Astrocyte (in vitro differentiated cells and primary cell): Measurements from ENCODE around the gene LRRC27. TPM values are rescaled to one million over a fixed set of nuclear protein-coding genes. Genes with fewer than 3 reads are reported as not detected.

Source experiments
- DNase-seq: peaks from one replicate; pipeline ENCODE4 v3.0.0-alpha.2; 2010; ENCODE audit warnings: low read depth
- FAIRE-seq: peaks from 2 replicates; lab custom pipeline; 2011; peaks lifted over from hg19 to GRCh38; lab: Jason Lieb, UNC
- H2AFZ ChIP-seq: 2 replicates; pipeline ENCODE4 v1.6.0; 2012; ENCODE audit warnings: low read depth, low read length, inconsistent platforms
- H3K27ac ChIP-seq: 2 replicates; pipeline ENCODE4 v1.5.1; 2011; ENCODE audit warnings: low read depth, low read length, inconsistent platforms
- H3K27me3 ChIP-seq: 2 replicates; pipeline ENCODE4 v1.6.0; 2011; ENCODE audit warnings: low read length, inconsistent platforms; ENCODE audit not compliant: insufficient read depth
- H3K36me3 ChIP-seq: 2 replicates; pipeline ENCODE4 v1.5.1; 2011; ENCODE audit warnings: low read length, inconsistent platforms; ENCODE audit not compliant: insufficient read depth
- H3K4me1 ChIP-seq: 2 replicates; pipeline ENCODE4 v1.5.1; 2011; ENCODE audit warnings: low read length, inconsistent platforms; ENCODE audit not compliant: insufficient read depth
- H3K4me2 ChIP-seq: 2 replicates; pipeline ENCODE4 v1.6.0; 2012; ENCODE audit warnings: low read length, inconsistent platforms
- H3K4me3 ChIP-seq: 2 replicates; pipeline ENCODE4 v1.5.1; 2011; ENCODE audit warnings: low read depth, mild to moderate bottlenecking, low read length, inconsistent platforms; ENCODE audit not compliant: insufficient read depth
- H3K79me2 ChIP-seq: 2 replicates; pipeline ENCODE4 v1.6.0; 2012; ENCODE audit warnings: mild to moderate bottlenecking, low read length, inconsistent platforms; ENCODE audit not compliant: insufficient read depth
- H3K9ac ChIP-seq: 2 replicates; pipeline ENCODE4 v1.6.0; 2012; ENCODE audit warnings: mild to moderate bottlenecking, low read length, inconsistent platforms
- H3K9me3 ChIP-seq: 2 replicates; pipeline ENCODE4 v1.5.1; 2012; ENCODE audit warnings: low read depth, mild to moderate bottlenecking, low read length, inconsistent platforms; ENCODE audit not compliant: insufficient read depth
- H4K20me1 ChIP-seq: 2 replicates; pipeline ENCODE4 v1.6.0; 2012; ENCODE audit warnings: low read length, inconsistent platforms; ENCODE audit not compliant: insufficient read depth
- H3K27ac Mint-ChIP-seq: one replicate; pipeline ENCODE4 v1.8.0; 2021; ENCODE audit warnings: mild to moderate bottlenecking, mixed read lengths; ENCODE audit not compliant: unreplicated experiment
- H3K27me3 Mint-ChIP-seq: one replicate; pipeline ENCODE4 v1.8.0; 2021; ENCODE audit warnings: low read depth, mixed read lengths; ENCODE audit not compliant: unreplicated experiment
- H3K36me3 Mint-ChIP-seq: one replicate; pipeline ENCODE4 v1.8.0; 2021; ENCODE audit warnings: low read depth, mixed read lengths; ENCODE audit not compliant: unreplicated experiment
- H3K4me1 Mint-ChIP-seq: one replicate; pipeline ENCODE4 v1.8.0; 2021; ENCODE audit warnings: low read depth, mixed read lengths; ENCODE audit not compliant: unreplicated experiment
- H3K4me3 Mint-ChIP-seq: one replicate; pipeline ENCODE4 v1.8.0; 2021; ENCODE audit warnings: mild to moderate bottlenecking, moderate library complexity, mixed read lengths; ENCODE audit not compliant: unreplicated experiment
- H3K9me3 Mint-ChIP-seq: one replicate; pipeline ENCODE4 v1.8.0; 2021; ENCODE audit warnings: mild to moderate bottlenecking, mixed read lengths; ENCODE audit not compliant: unreplicated experiment
- EZH2 ChIP-seq: IDR thresholded peaks from 2 replicates; pipeline ENCODE4 v1.6.1; 2012; ENCODE audit warnings: mild to moderate bottlenecking, low read length, inconsistent platforms; ENCODE audit not compliant: insufficient read depth
- total RNA-seq: library from RNA; stranded (reverse); gene quantifications from 2 replicates; pipeline ENCODE4 v1.2.1, GENCODE V29; 2021
- TF ChIP-seq, protein P1 (sequence below): IDR thresholded peaks from 2 replicates; pipeline ENCODE4 v1.5.1; 2011; ENCODE audit warnings: low read depth, mild to moderate bottlenecking, inconsistent platforms, low read length, moderate library complexity; ENCODE audit not compliant: insufficient read depth

LRRC27 gene
- total RNA-seq, 1 donor from 2014 or later, result 8.0 TPM

DNA sequence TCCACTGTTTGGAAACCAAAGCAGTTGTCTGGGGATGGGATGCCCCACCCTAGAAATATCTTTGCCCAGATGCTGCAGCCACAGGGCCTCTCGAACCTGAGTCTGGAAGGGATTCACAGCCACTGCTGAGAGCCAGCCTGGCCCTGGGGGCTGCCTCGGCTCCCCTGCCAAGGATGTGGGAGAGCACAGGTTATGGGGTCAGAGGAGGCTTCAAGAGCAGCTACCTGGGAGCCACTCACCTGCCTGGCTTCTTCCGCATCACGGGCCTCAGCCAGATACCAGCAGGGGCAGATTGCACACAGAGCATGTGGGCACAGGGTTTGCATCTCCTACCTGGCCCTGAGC lies 59.7 kb downstream of the LRRC27 start:
- H3K4me3 ChIP-seq, result no peak overlapping the region
- DNase-seq (no peak), FAIRE-seq (no peak)
- Mint-ChIP-seq H3K27me3 (peaks cover 14% of the 10 kb centered on the region), H3K9me3 (no peaks in the 10 kb centered on the region), H3K4me3 (no peak overlapping the region), H3K4me1 (peaks cover 4% of the 10 kb centered on the region), H3K36me3 (peaks cover 3% of the 10 kb centered on the region), H3K27ac (no peak overlapping the region)
- H3K4me1 ChIP-seq, result peaks cover 10% of the 10 kb centered on the region
- no peaks in the 10 kb centered on the region for H3K79me2 ChIP-seq
- no peaks in the 10 kb centered on the region for H3K9me3 ChIP-seq
- no peak overlapping the region for H3K9ac ChIP-seq
- no peaks in the 10 kb centered on the region for H3K36me3 ChIP-seq
- no peak overlapping the region for H2AFZ ChIP-seq
- H3K27ac ChIP-seq, result no peak overlapping the region
- no peaks in the 10 kb centered on the region for H3K27me3 ChIP-seq
- no peak overlapping the region for H3K4me2 ChIP-seq
- no peak for TF ChIP-seq EZH2
- TF ChIP-seq, protein P1, sequence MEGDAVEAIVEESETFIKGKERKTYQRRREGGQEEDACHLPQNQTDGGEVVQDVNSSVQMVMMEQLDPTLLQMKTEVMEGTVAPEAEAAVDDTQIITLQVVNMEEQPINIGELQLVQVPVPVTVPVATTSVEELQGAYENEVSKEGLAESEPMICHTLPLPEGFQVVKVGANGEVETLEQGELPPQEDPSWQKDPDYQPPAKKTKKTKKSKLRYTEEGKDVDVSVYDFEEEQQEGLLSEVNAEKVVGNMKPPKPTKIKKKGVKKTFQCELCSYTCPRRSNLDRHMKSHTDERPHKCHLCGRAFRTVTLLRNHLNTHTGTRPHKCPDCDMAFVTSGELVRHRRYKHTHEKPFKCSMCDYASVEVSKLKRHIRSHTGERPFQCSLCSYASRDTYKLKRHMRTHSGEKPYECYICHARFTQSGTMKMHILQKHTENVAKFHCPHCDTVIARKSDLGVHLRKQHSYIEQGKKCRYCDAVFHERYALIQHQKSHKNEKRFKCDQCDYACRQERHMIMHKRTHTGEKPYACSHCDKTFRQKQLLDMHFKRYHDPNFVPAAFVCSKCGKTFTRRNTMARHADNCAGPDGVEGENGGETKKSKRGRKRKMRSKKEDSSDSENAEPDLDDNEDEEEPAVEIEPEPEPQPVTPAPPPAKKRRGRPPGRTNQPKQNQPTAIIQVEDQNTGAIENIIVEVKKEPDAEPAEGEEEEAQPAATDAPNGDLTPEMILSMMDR, result no peak
- no peaks in the 10 kb centered on the region for H4K20me1 ChIP-seq

DNA sequence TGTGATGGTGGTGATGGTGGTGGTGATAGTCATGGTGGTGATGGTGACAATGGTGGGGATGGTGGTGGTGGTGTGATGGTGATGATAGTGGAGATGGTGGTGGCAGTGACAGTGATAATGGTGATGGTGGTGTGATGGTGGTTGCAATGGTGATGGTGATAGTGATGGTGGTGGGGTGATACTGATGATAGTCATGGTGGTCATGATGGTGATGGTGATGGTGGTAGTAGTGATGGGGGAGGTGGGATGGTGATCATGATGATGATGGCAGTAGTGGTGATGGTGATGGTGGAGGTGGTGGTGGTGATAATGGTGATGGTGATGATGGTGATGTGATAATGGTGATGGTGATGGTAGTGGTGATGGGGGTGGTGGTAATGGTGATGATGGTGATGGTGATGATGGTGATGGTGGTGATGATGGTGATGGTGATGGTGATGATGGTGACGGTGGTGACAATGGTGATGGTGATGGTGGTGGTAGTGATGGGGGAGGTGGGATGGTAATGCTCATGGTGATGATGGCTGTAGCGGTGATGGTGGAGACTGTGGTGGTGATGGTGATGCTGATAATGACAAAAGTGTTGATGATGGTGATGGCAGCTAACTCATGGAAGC lies 60.3 kb downstream of the LRRC27 start:
- TF ChIP-seq, protein P1, result no peak
- no peak for TF ChIP-seq EZH2
- Mint-ChIP-seq H3K27me3 (peaks cover 14% of the 10 kb centered on the region), H3K4me1 (peaks cover 4% of the 10 kb centered on the region), H3K27ac (no peak overlapping the region), H3K36me3 (peaks cover 3% of the 10 kb centered on the region), H3K9me3 (no peaks in the 10 kb centered on the region), H3K4me3 (no peak overlapping the region)
- no peak overlapping the region for H3K4me2 ChIP-seq
- no peaks in the 10 kb centered on the region for H3K27me3 ChIP-seq
- no peak overlapping the region for H3K27ac ChIP-seq
- FAIRE-seq (no peak), DNase-seq (no peak)
- H3K36me3 ChIP-seq, result no peaks in the 10 kb centered on the region
- H4K20me1 ChIP-seq, result no peaks in the 10 kb centered on the region
- H3K9ac ChIP-seq, result no peak overlapping the region
- peaks cover 10% of the 10 kb centered on the region for H3K4me1 ChIP-seq
- H2AFZ ChIP-seq, result no peak overlapping the region
- no peak overlapping the region for H3K4me3 ChIP-seq
- no peaks in the 10 kb centered on the region for H3K9me3 ChIP-seq
- H3K79me2 ChIP-seq, result no peaks in the 10 kb centered on the region

DNA sequence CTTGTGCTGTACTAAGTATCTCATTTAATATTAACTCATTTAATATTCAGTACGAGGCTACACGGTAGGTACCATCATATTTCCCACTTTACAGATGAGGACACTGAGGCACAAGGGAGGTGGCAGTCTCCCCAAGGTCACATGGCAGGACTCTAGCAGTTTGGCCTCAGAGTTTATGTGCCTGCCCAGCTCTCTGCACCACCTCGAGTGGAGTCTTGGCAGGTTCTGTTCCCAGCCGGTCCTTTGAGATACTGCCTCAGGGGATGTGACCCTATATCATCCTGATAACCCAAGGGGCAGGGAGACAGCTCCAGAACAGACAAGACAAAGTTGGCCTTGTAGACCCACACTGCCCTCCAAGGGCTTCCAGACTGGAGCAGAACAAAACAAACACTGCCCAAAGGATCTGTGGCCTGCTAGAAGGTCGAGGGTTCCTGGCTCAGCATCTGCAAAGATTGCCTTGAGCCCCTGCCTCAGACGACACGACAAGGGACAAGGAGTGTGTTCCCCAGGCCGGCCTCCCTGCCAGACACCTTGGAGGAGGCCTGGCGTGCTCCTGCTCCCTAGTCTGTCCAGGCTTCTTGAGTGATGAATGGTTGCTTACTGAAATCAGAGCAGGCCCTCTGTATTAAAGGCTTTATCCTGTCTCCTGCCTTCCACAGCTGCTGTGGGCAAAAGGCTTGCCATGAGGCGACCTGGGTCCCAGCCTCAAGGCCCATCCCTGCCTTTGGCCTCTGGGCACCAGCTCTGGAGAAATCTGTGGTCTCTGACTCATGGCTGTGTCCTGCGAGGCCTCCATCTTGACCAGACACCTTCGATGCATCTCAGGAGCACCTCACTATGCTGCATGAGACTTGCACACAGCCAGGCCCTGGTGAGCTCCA lies 61.1 kb downstream of the LRRC27 start:
- no peak for FAIRE-seq
- no peaks in the 10 kb centered on the region for H3K79me2 ChIP-seq
- TF ChIP-seq, protein P1, result no peak
- no peak for TF ChIP-seq EZH2
- no peak overlapping the region for H3K4me3 ChIP-seq
- H3K4me2 ChIP-seq, result no peak overlapping the region
- H3K9me3 ChIP-seq, result no peaks in the 10 kb centered on the region
- Mint-ChIP-seq H3K27me3 (peaks cover 11% of the 10 kb centered on the region), H3K4me3 (no peak overlapping the region), H3K36me3 (peaks cover 3% of the 10 kb centered on the region), H3K4me1 (peaks cover 4% of the 10 kb centered on the region), H3K27ac (no peak overlapping the region), H3K9me3 (no peaks in the 10 kb centered on the region)
- H3K36me3 ChIP-seq, result no peaks in the 10 kb centered on the region
- no peak overlapping the region for H3K9ac ChIP-seq
- H3K27me3 ChIP-seq, result no peaks in the 10 kb centered on the region
- no peak overlapping the region for H2AFZ ChIP-seq
- no peak overlapping the region for H3K27ac ChIP-seq
- peaks cover under 1% of the 10 kb centered on the region for H4K20me1 ChIP-seq
- DNase-seq, result no peak
- peaks cover 16% of the 10 kb centered on the region for H3K4me1 ChIP-seq
